Measurements from ENCODE around the gene OR6N2.

Gene OR6N2

GRCh38 chr1:158752155-158752712, 28.8 kb downstream of the OR6N2 start:
- no peak for DNase-seq (ENCODE audit: low spot score)

GRCh38 chr1:158735848-158736247, 45.2 kb downstream of the OR6N2 start:
- DNase-seq (ENCODE audit: low spot score) = no peak

DNA sequence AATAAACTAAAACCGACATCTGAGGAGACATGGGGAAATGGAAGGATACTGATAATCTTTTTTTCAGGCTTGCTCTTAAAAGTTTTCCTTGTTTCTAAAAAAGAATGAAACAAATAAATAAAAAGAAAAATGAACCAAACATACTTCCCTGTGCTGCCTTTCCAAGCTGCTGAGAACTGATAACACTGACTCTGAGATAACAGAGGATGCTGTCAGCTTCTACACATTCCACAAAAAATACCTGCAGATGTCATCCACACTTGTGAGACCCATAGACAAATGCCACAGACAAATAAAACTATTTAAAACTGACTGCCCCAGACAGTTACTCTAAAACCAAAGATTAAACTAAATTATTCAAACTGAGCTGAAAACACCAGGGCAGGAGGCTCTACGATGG, 48.5 kb downstream of the OR6N2 start:
- no peak for DNase-seq (ENCODE audit: low spot score)

GRCh38 chr1:158731707-158732106, 49.3 kb downstream of the OR6N2 start:
- DNase-seq (ENCODE audit: low spot score) = no peak

DNA sequence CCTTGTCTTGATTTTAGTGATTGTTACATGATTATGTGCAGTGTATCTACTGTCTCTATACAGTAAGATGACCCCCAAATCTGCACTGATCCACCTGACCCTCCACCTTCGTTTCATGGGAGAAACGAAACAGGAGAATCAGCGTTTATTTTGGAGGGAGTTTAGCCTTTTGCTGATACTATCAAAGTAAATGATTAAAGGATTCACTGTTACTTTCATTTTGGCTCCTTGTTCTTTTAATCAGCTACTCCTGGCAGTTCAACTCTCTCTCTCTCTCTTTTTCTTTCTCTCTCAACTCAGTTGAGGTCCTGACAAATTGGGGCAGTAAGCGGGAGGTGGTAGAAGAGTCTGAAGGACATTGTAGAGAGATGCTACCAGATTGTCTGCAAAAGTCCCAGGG, 50.6 kb downstream of the OR6N2 start:
- DNase-seq (ENCODE audit: low spot score) = no peak

DNA sequence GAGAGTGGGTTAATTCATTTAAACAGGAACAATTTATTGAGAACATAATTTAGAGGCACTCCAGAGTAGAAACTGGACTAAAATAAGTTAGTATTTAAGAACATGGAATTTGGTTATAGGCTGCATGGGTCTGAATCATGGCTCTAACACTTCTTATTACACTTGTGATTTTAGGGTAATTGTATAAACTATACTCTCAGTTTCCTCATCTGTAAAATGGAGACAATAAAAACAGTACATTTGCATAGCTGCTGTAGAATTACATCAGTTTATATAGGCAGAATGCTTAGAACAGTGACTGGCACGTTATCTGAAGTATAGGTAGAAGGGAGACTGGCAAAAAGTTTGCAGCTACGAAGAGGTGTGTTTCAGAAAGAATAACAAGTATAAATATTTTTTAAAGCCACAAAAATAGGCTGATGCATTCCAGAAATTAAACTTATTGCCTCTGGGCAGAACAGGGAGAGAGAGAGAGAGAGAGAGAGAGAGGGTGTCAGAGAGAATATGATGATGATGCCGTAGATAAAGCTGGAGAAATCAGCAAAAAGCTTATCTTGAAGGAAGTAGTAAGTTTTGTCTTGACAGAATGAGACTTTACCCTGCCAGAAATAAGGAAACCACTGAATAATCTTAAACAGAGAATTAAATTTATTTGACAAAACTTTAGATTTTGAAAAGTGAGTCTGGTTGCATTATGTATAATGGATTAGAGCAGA, 52.3 kb downstream of the OR6N2 start:
- DNase-seq (ENCODE audit: low spot score) = no peak

GRCh38 chr1:158724442-158724841, 56.6 kb downstream of the OR6N2 start:
- no peak for DNase-seq (ENCODE audit: low spot score)

All from LoVo (cell line).